Measurements from ENCODE around the gene ERI3.

Gene ERI3

GRCh38 chr1:44388551-44388950 lies 33.5 kb upstream of the ERI3 start:
- no peak overlapping the region for H3K27ac ChIP-seq

GRCh38 chr1:44380666-44381177 lies 25.7 kb upstream of the ERI3 start:
- Histone ChIP-seq H3K4me1 (no peaks in the 10 kb centered on the region), H3K9ac (no peak overlapping the region)
- no peak for TF ChIP-seq CTCF (IDR thresholded peaks at IDR 0.05)

More at GRCh38 chr1:44388551-44388950, 33.5 kb upstream of the ERI3 start:
- no peaks in the 10 kb centered on the region for H3K27me3 ChIP-seq (ENCODE audit: control insufficient read depth, insufficient read depth, low read length)
- H2AFZ ChIP-seq, result no peak overlapping the region
- H3K9me3 ChIP-seq (ENCODE audit: control insufficient read depth, low read length), result no peaks in the 10 kb centered on the region
- no peaks in the 10 kb centered on the region for H3K36me3 ChIP-seq (ENCODE audit: control insufficient read depth, insufficient read depth, low read length)
- H3K4me1 ChIP-seq, result no peaks in the 10 kb centered on the region
- H3K4me3 ChIP-seq (ENCODE audit: low read depth, low read length), result no peak overlapping the region
- no peaks in the 10 kb centered on the region for H3K79me2 ChIP-seq
- H3K4me2 ChIP-seq (ENCODE audit: low read length), result no peak overlapping the region
- TF ChIP-seq CTCF (IDR thresholded peaks at IDR 0.05), result no peak
- no peak overlapping the region for H3K9ac ChIP-seq

GRCh38 chr1:44377925-44378784 lies 23.1 kb upstream of the ERI3 start:
- H3K27ac ChIP-seq, result no peak overlapping the region
- no peaks in the 10 kb centered on the region for H3K27me3 ChIP-seq (ENCODE audit: control insufficient read depth, insufficient read depth, low read length)
- TF ChIP-seq CTCF (IDR thresholded peaks at IDR 0.05), result peak; percentile 38
- no peaks in the 10 kb centered on the region for H3K9me3 ChIP-seq (ENCODE audit: control insufficient read depth, low read length)
- H3K4me3 ChIP-seq (ENCODE audit: low read depth, low read length), result no peak overlapping the region
- no peaks in the 10 kb centered on the region for H3K79me2 ChIP-seq
- H3K36me3 ChIP-seq (ENCODE audit: control insufficient read depth, insufficient read depth, low read length), result no peaks in the 10 kb centered on the region
- H3K4me1 ChIP-seq, result no peaks in the 10 kb centered on the region
- H2AFZ ChIP-seq, result no peak overlapping the region
- no peak overlapping the region for H3K4me2 ChIP-seq (ENCODE audit: low read length)
- no peak overlapping the region for H3K9ac ChIP-seq

More at GRCh38 chr1:44380666-44381177, 25.7 kb upstream of the ERI3 start:
- Histone ChIP-seq H3K4me3 (ENCODE audit: low read depth, low read length) (no peak overlapping the region), H3K79me2 (no peaks in the 10 kb centered on the region), H2AFZ (no peak overlapping the region), H3K4me2 (ENCODE audit: low read length) (no peak overlapping the region), H3K36me3 (ENCODE audit: control insufficient read depth, insufficient read depth, low read length) (no peaks in the 10 kb centered on the region), H3K27me3 (ENCODE audit: control insufficient read depth, insufficient read depth, low read length) (no peaks in the 10 kb centered on the region), H3K9me3 (ENCODE audit: control insufficient read depth, low read length) (no peaks in the 10 kb centered on the region), H3K27ac (no peak overlapping the region)

- no peak overlapping the region for H3K4me2 ChIP-seq (ENCODE audit: low read length)
- H3K79me2 ChIP-seq, result no peaks in the 10 kb centered on the region
- H3K9me3 ChIP-seq (ENCODE audit: control insufficient read depth, low read length), result no peaks in the 10 kb centered on the region
- no peaks in the 10 kb centered on the region for H3K27me3 ChIP-seq (ENCODE audit: control insufficient read depth, insufficient read depth, low read length)
- H2AFZ ChIP-seq, result no peak overlapping the region
- no peaks in the 10 kb centered on the region for H3K36me3 ChIP-seq (ENCODE audit: control insufficient read depth, insufficient read depth, low read length)
- H3K9ac ChIP-seq, result no peak overlapping the region
- H3K4me1 ChIP-seq, result no peaks in the 10 kb centered on the region
- TF ChIP-seq CTCF (IDR thresholded peaks at IDR 0.05), result no peak
- H3K27ac ChIP-seq, result no peak overlapping the region
- no peak overlapping the region for H3K4me3 ChIP-seq (ENCODE audit: low read depth, low read length)
These were observed 20.5 kb upstream of the ERI3 start for GRCh38 chr1:44375547-44375946.

All from parathyroid adenoma (tissue), 2 donors.